K562 (cell line): ENCODE data around the gene ZSCAN21. TPM values are rescaled to one million over a fixed set of nuclear protein-coding genes. Genes with fewer than 3 reads are reported as not detected.

Source experiments
- ADNP ChIP-seq: fragments of 200-800 bp; sonication (Bioruptor generic); IDR thresholded peaks from 2 replicates; pipeline ENCODE4 v1.6.1; 2016; ENCODE audit warnings: missing genetic modification characterization, missing compliant biosample characterization
- CBX8 ChIP-seq: fragments of 200-600 bp; sonication (generic); IDR thresholded peaks from 2 replicates; pipeline ENCODE4 v1.6.1; 2012; ENCODE audit warnings: borderline replicate concordance, mixed run types, low read depth, mild to moderate bottlenecking, moderate library complexity, mixed read lengths, low read length, control low read depth, inconsistent platforms; ENCODE audit not compliant: poor library complexity, severe bottlenecking; ENCODE audit errors: extremely low read depth
- CHD1 ChIP-seq: fragments of 200-600 bp; sonication (generic); IDR thresholded peaks from one replicate; pipeline ENCODE4 v1.6.1; 2012; ENCODE audit warnings: mild to moderate bottlenecking, moderate library complexity, low read length, inconsistent platforms
- FOSL1 ChIP-seq: fragments of 200-800 bp; sonication (Bioruptor generic); conservative IDR thresholded peaks from 2 replicates; pipeline ENCODE4 v1.6.1; 2016; ENCODE audit warnings: missing genetic modification characterization, missing compliant biosample characterization
- GATAD2B ChIP-seq: fragments of 450-650 bp; IDR thresholded peaks from 2 replicates; pipeline ENCODE4 v1.6.1; 2017; ENCODE audit warnings: mild to moderate bottlenecking, borderline replicate concordance
- HDAC6 ChIP-seq: IDR thresholded peaks from 2 replicates; pipeline ENCODE4 v1.6.1; 2012; ENCODE audit warnings: low read depth, mild to moderate bottlenecking, control low read depth, inconsistent platforms, low read length, moderate library complexity
- IRF2 ChIP-seq: sonication (generic); formaldehyde crosslinking; IDR thresholded peaks from 2 replicates; pipeline ENCODE4 v1.8.1; 2022; ENCODE audit warnings: mild to moderate bottlenecking, missing genetic modification reagents
- KLF1 ChIP-seq: fragments of 450-650 bp; IDR thresholded peaks from 2 replicates; pipeline ENCODE4 v1.6.1; 2016; ENCODE audit warnings: missing genetic modification characterization, missing compliant biosample characterization
- MTF1 ChIP-seq: fragments of 250-450 bp; sonication (Bioruptor Pico); IDR thresholded peaks from 2 replicates; pipeline ENCODE4 v1.9.0; 2021; ENCODE audit warnings: moderate library complexity, mild to moderate bottlenecking, inconsistent platforms, borderline replicate concordance
- NFXL1 ChIP-seq: fragments of 450-650 bp; formaldehyde crosslinking; IDR thresholded peaks from 2 replicates; pipeline ENCODE4 v1.4.0; 2021; ENCODE audit warnings: mild to moderate bottlenecking
- PHF20 ChIP-seq: fragments of 450-650 bp; IDR thresholded peaks from 2 replicates; pipeline ENCODE4 v1.6.1; 2018; ENCODE audit not compliant: partially characterized antibody
- POLR3G ChIP-seq: IDR thresholded peaks from 2 replicates; pipeline ENCODE4 v1.6.1; 2011; ENCODE audit not compliant: insufficient read length, insufficient replicate concordance; ENCODE audit errors: extremely low read depth
- PPARD ChIP-seq: fragments of 250-450 bp; sonication (Bioruptor Pico); IDR thresholded peaks from 2 replicates; pipeline ENCODE4 v1.8.0; 2022; ENCODE audit warnings: inconsistent platforms, mild to moderate bottlenecking, moderate library complexity
- SNIP1 ChIP-seq: fragments of 450-650 bp; IDR thresholded peaks from 2 replicates; pipeline ENCODE4 v1.7.1; 2017; ENCODE audit warnings: low read depth, mild to moderate bottlenecking
- ZNF24 ChIP-seq: fragments of 450-650 bp; IDR thresholded peaks from 2 replicates; pipeline ENCODE4 v1.6.1; 2016
- polyA plus RNA-seq, 8 experiments: library from polyadenylated mRNA; depleted of rRNA in 4 of 8; stranded (reverse) in 5 of 8; unstranded in 3 of 8; fragments of >200 nt; fragmentation: Nextera tagmentation in 2 of 8; fragmentation: Illumina TruSeq in 1 of 8; extraction: Ambion mirVana in 2 of 8; extraction: Trizol in 1 of 8; gene quantifications; 2 replicates each; pipeline versions ENCODE4 v1.2.1 to v1.2.3, GENCODE V29; 2011 to 2014; ENCODE audit warnings: inconsistent platforms in 1 of 8, missing spikeins in 1 of 8
- total RNA-seq, 7 experiments: library from RNA; depleted of rRNA in 6 of 7; stranded (reverse); fragments of >200 nt in 6 of 7; fragmentation: Illumina TruSeq in 2 of 7; extraction: Trizol in 2 of 7; gene quantifications; 2 replicates each; pipeline versions ENCODE4 v1.2.1 to v1.2.3, GENCODE V29; 2011 to 2021; ENCODE audit warnings: low replicate concordance in 1 of 7
- TF ChIP-seq, protein P1 (sequence below): fragments of 250-450 bp; sonication (Bioruptor Pico); IDR thresholded peaks from 2 replicates; pipeline ENCODE4 v1.5.0; 2020; ENCODE audit warnings: mild to moderate bottlenecking
- TF ChIP-seq, protein P2 (sequence below): fragments of 450-650 bp; formaldehyde crosslinking; IDR thresholded peaks from 2 replicates; pipeline ENCODE4 v1.4.0; 2020; ENCODE audit warnings: mild to moderate bottlenecking, mixed read lengths
- TF ChIP-seq, protein P3 (sequence below): sonication (generic); formaldehyde crosslinking; IDR thresholded peaks from 2 replicates; pipeline ENCODE4 v1.4.0; 2020; ENCODE audit warnings: mild to moderate bottlenecking, missing genetic modification reagents
- TF ChIP-seq, protein P4 (sequence below), 2 experiments: IDR thresholded peaks; 2 replicates each; pipeline ENCODE4 v1.6.1; 2011; ENCODE audit warnings: borderline replicate concordance in 1 of 2, control low read depth in 1 of 2, low read depth in 1 of 2, low read length in 1 of 2, mild to moderate bottlenecking in 1 of 2, mixed read lengths in 1 of 2, moderate library complexity in 1 of 2; ENCODE audit not compliant: insufficient read depth in 1 of 2, insufficient read length in 1 of 2, poor library complexity in 1 of 2, severe bottlenecking in 1 of 2; ENCODE audit errors: extremely low read depth in 1 of 2
- TF ChIP-seq, protein P5 (sequence below): fragments of 450-650 bp; IDR thresholded peaks from 2 replicates; pipeline ENCODE4 v1.6.1; 2014; ENCODE audit warnings: low read depth, mild to moderate bottlenecking, moderate library complexity, borderline replicate concordance

Gene ZSCAN21
- total and polyA plus RNA-seq, 9 of the 15 experiments (the other 6 are each of a cell fraction or from before 2014, with no cell fraction given), result 5.9 to 15.5 (median 13.2) TPM

DNA sequence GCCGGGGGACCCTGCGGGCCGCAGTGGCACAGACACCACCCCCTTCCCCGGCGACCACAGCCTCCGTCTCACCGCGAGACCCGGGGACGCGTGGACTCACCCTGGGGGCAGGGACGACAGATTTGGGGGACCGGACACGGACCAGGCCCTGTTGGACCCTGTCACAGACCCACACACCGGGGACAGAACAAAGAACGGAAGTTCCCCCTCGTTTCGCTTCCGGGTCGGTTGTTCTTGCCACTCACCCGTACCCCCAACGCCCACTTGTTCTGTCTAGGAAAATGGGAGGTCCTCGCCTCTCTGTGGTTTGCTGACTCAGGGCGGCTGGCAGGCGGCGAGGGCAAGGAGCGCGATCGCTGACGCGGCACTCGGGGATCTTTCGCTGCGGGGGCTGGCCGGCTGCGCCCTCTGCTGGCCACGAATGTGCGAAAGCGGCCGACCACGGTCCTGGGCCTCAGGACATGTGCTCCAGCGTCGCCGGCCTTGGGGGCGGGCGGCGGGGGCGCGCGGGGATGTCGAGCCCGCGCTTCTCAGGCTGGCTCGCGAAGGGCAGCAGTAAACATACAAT is 32.0 kb downstream of the ZSCAN21 start, which contains the start of gene ZNF3 (continued):
- TF ChIP-seq KLF1, result no peak
- TF ChIP-seq CHD1, result no peak
- TF ChIP-seq SNIP1, result peak; percentile 95
- TF ChIP-seq IRF2, result no peak
- no peak for TF ChIP-seq MTF1 (CRISPR knock-in tag)
- TF ChIP-seq PPARD (CRISPR knock-in tag), result no peak
- no peak for TF ChIP-seq HDAC6
- peak; percentile 73 for TF ChIP-seq GATAD2B
- TF ChIP-seq, protein P1, sequence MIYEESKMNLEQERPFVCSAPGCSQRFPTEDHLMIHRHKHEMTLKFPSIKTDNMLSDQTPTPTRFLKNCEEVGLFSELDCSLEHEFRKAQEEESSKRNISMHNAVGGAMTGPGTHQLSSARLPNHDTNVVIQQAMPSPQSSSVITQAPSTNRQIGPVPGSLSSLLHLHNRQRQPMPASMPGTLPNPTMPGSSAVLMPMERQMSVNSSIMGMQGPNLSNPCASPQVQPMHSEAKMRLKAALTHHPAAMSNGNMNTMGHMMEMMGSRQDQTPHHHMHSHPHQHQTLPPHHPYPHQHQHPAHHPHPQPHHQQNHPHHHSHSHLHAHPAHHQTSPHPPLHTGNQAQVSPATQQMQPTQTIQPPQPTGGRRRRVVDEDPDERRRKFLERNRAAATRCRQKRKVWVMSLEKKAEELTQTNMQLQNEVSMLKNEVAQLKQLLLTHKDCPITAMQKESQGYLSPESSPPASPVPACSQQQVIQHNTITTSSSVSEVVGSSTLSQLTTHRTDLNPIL (CRISPR knock-in tag), result no peak
- no peak for TF ChIP-seq POLR3G
- TF ChIP-seq, protein P2, sequence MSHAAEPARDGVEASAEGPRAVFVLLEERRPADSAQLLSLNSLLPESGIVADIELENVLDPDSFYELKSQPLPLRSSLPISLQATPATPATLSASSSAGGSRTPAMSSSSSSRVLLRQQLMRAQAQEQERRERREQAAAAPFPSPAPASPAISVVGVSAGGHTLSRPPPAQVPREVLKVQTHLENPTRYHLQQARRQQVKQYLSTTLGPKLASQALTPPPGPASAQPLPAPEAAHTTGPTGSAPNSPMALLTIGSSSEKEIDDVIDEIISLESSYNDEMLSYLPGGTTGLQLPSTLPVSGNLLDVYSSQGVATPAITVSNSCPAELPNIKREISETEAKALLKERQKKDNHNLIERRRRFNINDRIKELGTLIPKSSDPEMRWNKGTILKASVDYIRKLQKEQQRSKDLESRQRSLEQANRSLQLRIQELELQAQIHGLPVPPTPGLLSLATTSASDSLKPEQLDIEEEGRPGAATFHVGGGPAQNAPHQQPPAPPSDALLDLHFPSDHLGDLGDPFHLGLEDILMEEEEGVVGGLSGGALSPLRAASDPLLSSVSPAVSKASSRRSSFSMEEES, result no peak; the same call in 1 of the 2 replicates
- no peak for TF ChIP-seq NFXL1 (CRISPR knock-in tag)
- TF ChIP-seq, protein P3, sequence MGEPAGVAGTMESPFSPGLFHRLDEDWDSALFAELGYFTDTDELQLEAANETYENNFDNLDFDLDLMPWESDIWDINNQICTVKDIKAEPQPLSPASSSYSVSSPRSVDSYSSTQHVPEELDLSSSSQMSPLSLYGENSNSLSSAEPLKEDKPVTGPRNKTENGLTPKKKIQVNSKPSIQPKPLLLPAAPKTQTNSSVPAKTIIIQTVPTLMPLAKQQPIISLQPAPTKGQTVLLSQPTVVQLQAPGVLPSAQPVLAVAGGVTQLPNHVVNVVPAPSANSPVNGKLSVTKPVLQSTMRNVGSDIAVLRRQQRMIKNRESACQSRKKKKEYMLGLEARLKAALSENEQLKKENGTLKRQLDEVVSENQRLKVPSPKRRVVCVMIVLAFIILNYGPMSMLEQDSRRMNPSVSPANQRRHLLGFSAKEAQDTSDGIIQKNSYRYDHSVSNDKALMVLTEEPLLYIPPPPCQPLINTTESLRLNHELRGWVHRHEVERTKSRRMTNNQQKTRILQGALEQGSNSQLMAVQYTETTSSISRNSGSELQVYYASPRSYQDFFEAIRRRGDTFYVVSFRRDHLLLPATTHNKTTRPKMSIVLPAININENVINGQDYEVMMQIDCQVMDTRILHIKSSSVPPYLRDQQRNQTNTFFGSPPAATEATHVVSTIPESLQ, result peak; percentile 88
- peak; percentile 98 for TF ChIP-seq PHF20
- TF ChIP-seq, protein P4, sequence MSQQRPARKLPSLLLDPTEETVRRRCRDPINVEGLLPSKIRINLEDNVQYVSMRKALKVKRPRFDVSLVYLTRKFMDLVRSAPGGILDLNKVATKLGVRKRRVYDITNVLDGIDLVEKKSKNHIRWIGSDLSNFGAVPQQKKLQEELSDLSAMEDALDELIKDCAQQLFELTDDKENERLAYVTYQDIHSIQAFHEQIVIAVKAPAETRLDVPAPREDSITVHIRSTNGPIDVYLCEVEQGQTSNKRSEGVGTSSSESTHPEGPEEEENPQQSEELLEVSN (IDR thresholded peaks at IDR 0.05; ENCODE audit: borderline replicate concordance in 1 of 2, extremely low read depth in 1 of 2, insufficient read depth in 1 of 2, insufficient read length in 1 of 2, low read depth in 1 of 2, low read length in 1 of 2, poor library complexity in 1 of 2, severe bottlenecking in 1 of 2), result peak; percentile 96 to 100
- TF ChIP-seq FOSL1 (tag), result peak; percentile 94
- TF ChIP-seq, protein P5, sequence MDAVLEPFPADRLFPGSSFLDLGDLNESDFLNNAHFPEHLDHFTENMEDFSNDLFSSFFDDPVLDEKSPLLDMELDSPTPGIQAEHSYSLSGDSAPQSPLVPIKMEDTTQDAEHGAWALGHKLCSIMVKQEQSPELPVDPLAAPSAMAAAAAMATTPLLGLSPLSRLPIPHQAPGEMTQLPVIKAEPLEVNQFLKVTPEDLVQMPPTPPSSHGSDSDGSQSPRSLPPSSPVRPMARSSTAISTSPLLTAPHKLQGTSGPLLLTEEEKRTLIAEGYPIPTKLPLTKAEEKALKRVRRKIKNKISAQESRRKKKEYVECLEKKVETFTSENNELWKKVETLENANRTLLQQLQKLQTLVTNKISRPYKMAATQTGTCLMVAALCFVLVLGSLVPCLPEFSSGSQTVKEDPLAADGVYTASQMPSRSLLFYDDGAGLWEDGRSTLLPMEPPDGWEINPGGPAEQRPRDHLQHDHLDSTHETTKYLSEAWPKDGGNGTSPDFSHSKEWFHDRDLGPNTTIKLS, result peak; percentile 99
- TF ChIP-seq ZNF24, result peak; percentile 62; the same call in 1 of the 2 replicates
- no peak for TF ChIP-seq CBX8
- no peak for TF ChIP-seq ADNP (tag)
